Neutrophil (primary cell): ENCODE data around the gene FLT1.

Experiments used
- H3K27ac ChIP-seq: fragments of 200-600 bp; sonication (generic); 2 replicates; pipeline ENCODE4 v1.5.1; 2016; ENCODE audit warnings: mild to moderate bottlenecking, moderate library complexity
- H3K27me3 ChIP-seq: fragments of 200-600 bp; sonication (generic); 2 replicates; pipeline ENCODE4 v1.6.0; 2016; ENCODE audit warnings: mild to moderate bottlenecking
- H3K36me3 ChIP-seq: fragments of 200-600 bp; sonication (generic); 2 replicates; pipeline ENCODE4 v1.5.1; 2017
- H3K4me1 ChIP-seq, 2 experiments: fragments of 200-600 bp in 1 of 2; sonication (generic) in 1 of 2; 1 replicate in 1 of 2; 2 replicates in 1 of 2; pipeline versions ENCODE4 v1.5.1 to v1.6.1; 2013 to 2016; ENCODE audit warnings: low read depth in 1 of 2, low read length in 1 of 2, mild to moderate bottlenecking in 1 of 2, moderate library complexity in 1 of 2; ENCODE audit not compliant: control insufficient read depth in 1 of 2, insufficient read depth in 1 of 2
- H3K4me3 ChIP-seq, 2 experiments: fragments of 200-600 bp in 1 of 2; sonication (generic) in 1 of 2; 1 replicate in 1 of 2; 2 replicates in 1 of 2; pipeline ENCODE4 v1.5.1; 2013 to 2016; ENCODE audit warnings: low read depth in 1 of 2, low read length in 1 of 2, mild to moderate bottlenecking in 1 of 2, moderate library complexity in 1 of 2
- H3K9me3 ChIP-seq: fragments of 200-600 bp; sonication (generic); 2 replicates; pipeline ENCODE4 v1.5.1; 2016
- CTCF ChIP-seq: fragments of 200-600 bp; sonication (generic); IDR thresholded peaks from 2 replicates; pipeline ENCODE4 v1.5.1; 2016; ENCODE audit warnings: antibody characterized with exemption

FLT1 gene

GRCh38 chr13:28347456-28348371, 147.2 kb downstream of the FLT1 start:
- H3K36me3 ChIP-seq: no peaks in the 10 kb centered on the region
- H3K27me3 ChIP-seq: peaks cover 90% of the 10 kb centered on the region
- no peak overlapping the region for H3K27ac ChIP-seq
- no peak overlapping the region for H3K4me3 ChIP-seq
- TF ChIP-seq CTCF: no peak
- no peaks in the 10 kb centered on the region for H3K9me3 ChIP-seq
- H3K4me1 ChIP-seq: no peaks in the 10 kb centered on the region

DNA sequence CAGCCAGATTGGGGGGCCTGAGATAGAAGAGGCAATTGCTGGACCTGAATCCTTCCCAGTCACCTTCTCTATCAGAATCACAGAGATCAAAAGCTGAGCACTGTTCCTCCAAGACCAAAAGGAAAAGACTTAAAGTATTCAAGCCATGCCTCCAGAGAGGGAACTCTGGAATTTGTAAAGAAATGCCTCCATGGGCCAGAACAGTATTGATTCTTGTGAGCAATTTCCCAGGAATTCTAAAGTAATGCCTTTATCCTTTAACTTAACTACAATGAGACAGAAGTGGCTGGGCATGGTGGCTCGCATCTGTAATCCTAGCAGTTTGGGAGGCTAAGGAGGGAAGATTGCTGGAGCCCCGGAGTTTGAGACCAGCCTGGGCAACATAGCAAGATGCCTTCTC, 148.8 kb downstream of the FLT1 start:
- no peaks in the 10 kb centered on the region for H3K9me3 ChIP-seq
- H3K27ac ChIP-seq: no peak overlapping the region
- H3K4me1 ChIP-seq: no peaks in the 10 kb centered on the region
- no peak for TF ChIP-seq CTCF
- no peaks in the 10 kb centered on the region for H3K36me3 ChIP-seq
- no peak overlapping the region for H3K4me3 ChIP-seq
- H3K27me3 ChIP-seq: peaks cover 90% of the 10 kb centered on the region

GRCh38 chr13:28344163-28344562, 150.8 kb downstream of the FLT1 start:
- Histone ChIP-seq H3K27me3 (peaks cover 89% of the 10 kb centered on the region), H3K9me3 (no peaks in the 10 kb centered on the region), H3K27ac (no peak overlapping the region), H3K4me3 (no peak overlapping the region), H3K4me1 (no peaks in the 10 kb centered on the region), H3K36me3 (no peaks in the 10 kb centered on the region)
- no peak for TF ChIP-seq CTCF

DNA sequence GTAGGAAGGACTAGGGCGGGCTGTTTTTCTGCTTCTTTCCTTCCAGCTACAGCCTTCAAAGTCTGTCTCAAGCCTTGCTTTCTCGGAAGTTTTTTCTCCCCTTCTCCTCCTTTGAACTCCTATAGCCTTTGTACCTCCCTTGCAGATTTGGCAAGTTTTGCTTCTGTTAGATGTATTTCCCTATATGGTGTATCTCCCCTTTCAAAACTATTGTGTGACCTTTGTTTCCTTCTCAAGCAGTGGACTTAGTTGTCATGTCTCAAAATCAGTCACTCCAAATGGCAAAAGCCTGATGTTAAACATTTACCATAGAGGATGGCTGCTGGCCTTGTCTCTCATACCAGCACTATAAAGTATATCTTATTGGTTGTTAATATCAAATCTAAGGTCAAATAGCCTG, 152.7 kb downstream of the FLT1 start:
- TF ChIP-seq CTCF: no peak
- peaks cover 89% of the 10 kb centered on the region for H3K27me3 ChIP-seq
- no peak overlapping the region for H3K4me3 ChIP-seq
- no peaks in the 10 kb centered on the region for H3K4me1 ChIP-seq
- H3K36me3 ChIP-seq: no peaks in the 10 kb centered on the region
- no peaks in the 10 kb centered on the region for H3K9me3 ChIP-seq
- no peak overlapping the region for H3K27ac ChIP-seq

GRCh38 chr13:28340272-28340793, 154.6 kb downstream of the FLT1 start:
- no peak for TF ChIP-seq CTCF
- Histone ChIP-seq H3K9me3 (no peaks in the 10 kb centered on the region), H3K4me3 (no peak overlapping the region), H3K27me3 (peaks cover 88% of the 10 kb centered on the region), H3K27ac (no peak overlapping the region), H3K36me3 (no peaks in the 10 kb centered on the region), H3K4me1 (no peaks in the 10 kb centered on the region)
